ENCODE results near the gene MED12L.

MED12L gene

GRCh38 chr3:151210676-151211381 lies 125.4 kb downstream of the MED12L start:
- TF ChIP-seq CTCF (IDR thresholded peaks at IDR 0.05; ENCODE audit: poor library complexity, severe bottlenecking), result no peak
- ATAC-seq (ENCODE audit: low read depth) (no peak), DNase-seq (ENCODE audit: low spot score) (no peak)
- H3K9me3 ChIP-seq (ENCODE audit: severe bottlenecking), result no peaks in the 10 kb centered on the region
- H3K4me1 ChIP-seq (ENCODE audit: insufficient read depth, poor library complexity, severe bottlenecking), result peaks cover 13% of the 10 kb centered on the region
- no peak overlapping the region for H3K4me3 ChIP-seq (ENCODE audit: severe bottlenecking)
- H3K27ac ChIP-seq (ENCODE audit: poor library complexity, severe bottlenecking), result no peak overlapping the region
- no peaks in the 10 kb centered on the region for H3K36me3 ChIP-seq (ENCODE audit: low read depth)
- H3K27me3 ChIP-seq (ENCODE audit: insufficient read depth, poor library complexity, severe bottlenecking), result no peaks in the 10 kb centered on the region

- ATAC-seq (ENCODE audit: low read depth), result no peak
- H3K27me3 ChIP-seq (ENCODE audit: insufficient read depth, poor library complexity, severe bottlenecking), result no peaks in the 10 kb centered on the region
- TF ChIP-seq CTCF (IDR thresholded peaks at IDR 0.05; ENCODE audit: poor library complexity, severe bottlenecking), result no peak
- no peaks in the 10 kb centered on the region for H3K9me3 ChIP-seq (ENCODE audit: severe bottlenecking)
- H3K27ac ChIP-seq (ENCODE audit: poor library complexity, severe bottlenecking), result no peak overlapping the region
- no peak for DNase-seq (ENCODE audit: low spot score)
- H3K4me3 ChIP-seq (ENCODE audit: severe bottlenecking), result no peak overlapping the region
- H3K4me1 ChIP-seq (ENCODE audit: insufficient read depth, poor library complexity, severe bottlenecking), result peaks cover 13% of the 10 kb centered on the region
- no peaks in the 10 kb centered on the region for H3K36me3 ChIP-seq (ENCODE audit: low read depth)
Measured at GRCh38 chr3:151213151-151213550, 127.7 kb downstream of the MED12L start.

- Histone ChIP-seq H3K27ac (ENCODE audit: poor library complexity, severe bottlenecking) (no peak overlapping the region), H3K27me3 (ENCODE audit: insufficient read depth, poor library complexity, severe bottlenecking) (no peaks in the 10 kb centered on the region), H3K36me3 (ENCODE audit: low read depth) (no peaks in the 10 kb centered on the region), H3K4me1 (ENCODE audit: insufficient read depth, poor library complexity, severe bottlenecking) (peaks cover 18% of the 10 kb centered on the region), H3K4me3 (ENCODE audit: severe bottlenecking) (no peak overlapping the region), H3K9me3 (ENCODE audit: severe bottlenecking) (no peaks in the 10 kb centered on the region)
- TF ChIP-seq CTCF (IDR thresholded peaks at IDR 0.05; ENCODE audit: poor library complexity, severe bottlenecking), result no peak
- ATAC-seq (ENCODE audit: low read depth), result no peak
- no peak for DNase-seq (ENCODE audit: low spot score)
Measured at GRCh38 chr3:151213881-151214280, 128.4 kb downstream of the MED12L start.

- Histone ChIP-seq H3K36me3 (ENCODE audit: low read depth) (no peaks in the 10 kb centered on the region), H3K27me3 (ENCODE audit: insufficient read depth, poor library complexity, severe bottlenecking) (no peaks in the 10 kb centered on the region), H3K4me1 (ENCODE audit: insufficient read depth, poor library complexity, severe bottlenecking) (peaks cover 16% of the 10 kb centered on the region), H3K9me3 (ENCODE audit: severe bottlenecking) (no peaks in the 10 kb centered on the region), H3K27ac (ENCODE audit: poor library complexity, severe bottlenecking) (no peak overlapping the region), H3K4me3 (ENCODE audit: severe bottlenecking) (no peak overlapping the region)
- TF ChIP-seq CTCF (IDR thresholded peaks at IDR 0.05; ENCODE audit: poor library complexity, severe bottlenecking), result no peak
- DNase-seq (ENCODE audit: low spot score) (no peak), ATAC-seq (ENCODE audit: low read depth) (no peak)
Measured at GRCh38 chr3:151214459-151214858, 129.0 kb downstream of the MED12L start.
